Measurements from ENCODE around the gene TMEM187.

Gene TMEM187

DNA sequence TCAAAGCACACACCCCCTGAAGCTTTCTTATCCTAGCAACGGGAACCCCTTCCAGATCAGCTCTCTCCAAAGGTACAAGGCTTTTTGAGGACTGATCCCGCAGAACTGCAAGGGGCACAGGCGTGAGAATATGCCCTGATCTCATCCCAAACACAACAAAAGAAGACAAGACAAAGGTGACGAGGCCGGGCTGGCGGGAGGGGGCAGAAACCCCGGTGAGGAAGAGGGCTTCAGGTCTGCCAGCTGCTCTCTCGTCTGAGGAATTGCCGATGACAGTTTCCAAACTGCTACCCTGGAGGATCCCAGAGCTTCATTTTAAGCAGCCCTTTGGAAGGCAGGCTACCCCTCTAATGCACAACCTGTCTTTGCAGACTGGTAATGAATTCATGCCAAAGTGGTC is 4.3 kb upstream of the TMEM187 start:
- no peak overlapping the region for H3K4me3 ChIP-seq (ENCODE audit: low read length)
- DNase-seq (ENCODE audit: low read depth) = no peak
- TF ChIP-seq, protein P1, sequence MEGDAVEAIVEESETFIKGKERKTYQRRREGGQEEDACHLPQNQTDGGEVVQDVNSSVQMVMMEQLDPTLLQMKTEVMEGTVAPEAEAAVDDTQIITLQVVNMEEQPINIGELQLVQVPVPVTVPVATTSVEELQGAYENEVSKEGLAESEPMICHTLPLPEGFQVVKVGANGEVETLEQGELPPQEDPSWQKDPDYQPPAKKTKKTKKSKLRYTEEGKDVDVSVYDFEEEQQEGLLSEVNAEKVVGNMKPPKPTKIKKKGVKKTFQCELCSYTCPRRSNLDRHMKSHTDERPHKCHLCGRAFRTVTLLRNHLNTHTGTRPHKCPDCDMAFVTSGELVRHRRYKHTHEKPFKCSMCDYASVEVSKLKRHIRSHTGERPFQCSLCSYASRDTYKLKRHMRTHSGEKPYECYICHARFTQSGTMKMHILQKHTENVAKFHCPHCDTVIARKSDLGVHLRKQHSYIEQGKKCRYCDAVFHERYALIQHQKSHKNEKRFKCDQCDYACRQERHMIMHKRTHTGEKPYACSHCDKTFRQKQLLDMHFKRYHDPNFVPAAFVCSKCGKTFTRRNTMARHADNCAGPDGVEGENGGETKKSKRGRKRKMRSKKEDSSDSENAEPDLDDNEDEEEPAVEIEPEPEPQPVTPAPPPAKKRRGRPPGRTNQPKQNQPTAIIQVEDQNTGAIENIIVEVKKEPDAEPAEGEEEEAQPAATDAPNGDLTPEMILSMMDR (IDR thresholded peaks at IDR 0.05; ENCODE audit: insufficient read depth, low read depth, low read length, missing control alignments) = no peak

DNA sequence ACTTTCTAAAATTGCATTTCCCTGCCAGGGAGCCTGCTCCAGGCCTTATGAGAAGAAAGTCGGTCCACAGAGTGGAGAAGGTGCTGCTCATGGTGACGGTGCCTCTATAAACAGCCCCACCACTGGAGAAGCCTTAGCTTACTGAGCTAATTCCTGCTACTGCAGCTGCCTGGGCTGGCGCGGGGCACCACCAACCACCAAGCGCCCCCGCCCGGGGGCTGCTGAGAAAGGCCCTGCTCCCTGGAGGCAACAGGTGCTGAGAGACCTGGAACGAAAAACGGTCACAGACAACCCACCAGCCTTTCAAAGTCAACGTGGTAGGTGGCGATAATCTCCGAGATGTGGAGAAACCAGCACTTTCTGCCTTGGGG is 3.8 kb upstream of the TMEM187 start:
- peak overlapping the region; percentile 77 for H3K4me3 ChIP-seq (ENCODE audit: low read length)
- DNase-seq (ENCODE audit: low read depth) = peak; percentile 13
- TF ChIP-seq, protein P1 (IDR thresholded peaks at IDR 0.05; ENCODE audit: insufficient read depth, low read depth, low read length, missing control alignments) = no peak

DNA sequence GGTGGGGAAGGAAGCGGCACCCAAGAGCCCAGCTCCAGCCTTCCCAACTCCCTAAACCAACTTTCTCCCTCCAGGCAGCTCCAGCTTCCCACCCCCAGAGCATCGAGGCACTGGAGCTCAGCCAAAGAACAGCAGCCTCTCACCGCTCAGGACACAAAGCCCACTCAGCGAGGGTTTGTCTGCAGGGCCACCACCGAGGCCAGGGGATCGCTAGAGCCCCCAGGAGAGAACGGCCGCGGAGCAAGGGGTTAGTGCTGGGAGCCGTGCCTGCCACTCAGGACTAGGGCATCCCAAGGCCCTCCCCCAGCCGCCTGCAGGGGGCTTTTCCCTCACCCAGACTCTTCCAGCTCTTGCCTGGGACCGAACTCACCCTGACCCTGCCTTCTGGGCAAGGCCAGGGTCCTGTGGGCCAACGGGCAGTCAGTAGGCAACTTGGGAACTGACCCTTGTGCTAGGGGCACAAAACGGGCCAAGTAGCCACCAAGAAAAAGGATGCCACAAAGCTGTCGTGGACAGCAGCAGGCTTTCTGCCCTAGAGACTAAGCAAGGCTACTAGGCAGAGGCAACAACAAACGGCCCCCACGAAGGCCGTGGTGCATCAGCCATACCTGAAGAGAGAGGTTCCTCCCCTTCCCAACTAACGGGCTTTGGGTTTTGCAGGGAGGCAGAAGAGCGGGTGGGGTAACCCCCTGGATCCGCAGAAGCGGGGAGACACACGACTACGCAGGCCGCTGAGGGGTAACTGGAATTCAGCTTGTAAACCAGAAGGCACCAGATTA is 3.2 kb upstream of the TMEM187 start:
- peak overlapping the region; percentile 77 for H3K4me3 ChIP-seq (ENCODE audit: low read length)
- DNase-seq (ENCODE audit: low read depth) = no peak
- TF ChIP-seq, protein P1 (IDR thresholded peaks at IDR 0.05; ENCODE audit: insufficient read depth, low read depth, low read length, missing control alignments) = no peak

DNA sequence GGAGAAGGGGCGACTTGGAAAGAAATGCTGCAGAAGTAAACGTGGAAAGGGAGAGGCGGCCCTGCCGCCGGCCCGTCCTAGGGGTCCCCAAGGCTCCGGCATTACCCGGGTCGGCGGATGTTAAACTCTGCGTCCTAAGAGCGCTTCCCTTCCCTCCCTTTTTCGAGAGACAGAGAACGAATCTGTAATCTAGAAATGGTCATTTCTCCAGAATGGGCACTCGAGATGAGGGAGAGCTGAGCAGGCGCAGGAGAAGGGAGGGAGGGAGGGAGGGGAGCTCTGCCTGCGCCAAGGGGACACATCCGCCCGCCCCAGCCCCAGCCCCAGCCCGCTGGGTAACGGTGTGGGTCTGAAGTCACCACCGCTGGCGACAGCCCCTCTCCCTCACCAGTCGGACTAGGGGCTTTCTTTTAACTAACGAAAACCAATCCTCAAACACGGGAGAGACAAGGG is 2.6 kb upstream of the TMEM187 start:
- peak overlapping the region; percentile 77 for H3K4me3 ChIP-seq (ENCODE audit: low read length)
- DNase-seq (ENCODE audit: low read depth) = no peak
- TF ChIP-seq, protein P1 (IDR thresholded peaks at IDR 0.05; ENCODE audit: insufficient read depth, low read depth, low read length, missing control alignments) = no peak

DNA sequence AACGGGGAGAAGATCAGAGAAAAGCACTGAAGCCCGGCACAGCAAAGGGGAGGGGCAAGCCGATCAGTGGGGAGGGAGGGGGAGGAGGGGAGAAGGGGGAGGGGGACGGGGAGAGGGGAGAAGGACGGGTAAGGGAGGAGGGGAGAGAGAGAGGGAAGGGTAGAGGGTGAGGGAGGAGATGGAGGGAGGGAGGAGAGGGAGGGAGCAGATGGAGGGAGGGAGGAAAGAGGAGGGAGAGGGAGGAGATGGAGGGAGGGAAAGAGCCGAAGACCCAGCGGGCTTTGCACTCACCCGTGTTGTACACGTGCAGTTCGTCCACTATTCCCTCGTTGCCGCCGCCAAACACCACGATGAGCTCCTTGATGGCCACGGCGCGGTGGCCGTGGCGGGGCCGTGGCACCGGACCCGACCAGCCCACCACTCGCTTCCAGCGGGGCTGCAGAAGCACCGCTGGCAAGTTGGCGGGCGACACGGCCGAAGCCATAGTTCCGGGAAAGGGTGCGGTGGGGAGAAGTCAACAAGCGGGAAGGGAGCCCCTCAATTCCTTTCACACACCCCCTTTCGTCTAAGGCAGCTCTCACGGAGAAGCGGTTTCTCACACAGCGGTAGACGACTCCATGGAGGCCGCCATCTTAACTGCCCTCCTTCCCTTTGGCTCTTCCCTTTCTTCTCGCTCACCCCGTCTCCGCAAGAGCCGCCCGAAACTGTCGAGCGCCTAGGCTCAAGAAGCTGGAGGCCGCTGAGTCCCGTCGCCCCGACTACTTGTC is 2.0 kb upstream of the TMEM187 start:
- peak overlapping the region; percentile 77 for H3K4me3 ChIP-seq (ENCODE audit: low read length)
- DNase-seq (ENCODE audit: low read depth) = peak; percentile 14
- TF ChIP-seq, protein P1 (IDR thresholded peaks at IDR 0.05; ENCODE audit: insufficient read depth, low read depth, low read length, missing control alignments) = no peak

DNA sequence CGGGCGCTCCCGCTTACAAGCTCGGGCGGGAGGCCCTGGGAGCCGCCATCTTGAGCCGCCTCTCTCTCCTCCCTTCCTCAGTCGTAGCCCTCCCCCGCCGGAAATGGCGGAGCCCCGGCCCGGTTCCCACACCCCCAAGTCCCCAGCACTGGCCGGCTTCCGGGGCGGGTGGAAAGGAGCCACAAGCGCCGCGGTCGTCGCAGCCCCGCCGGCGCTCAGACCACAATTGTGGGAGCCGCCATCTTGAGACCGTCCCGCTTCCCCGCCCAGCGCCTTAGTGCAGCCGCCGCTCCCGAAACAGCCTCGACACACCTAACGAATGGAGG is 1.5 kb upstream of the TMEM187 start:
- peak; percentile 89 for DNase-seq (ENCODE audit: low read depth)
- TF ChIP-seq, protein P1 (IDR thresholded peaks at IDR 0.05; ENCODE audit: insufficient read depth, low read depth, low read length, missing control alignments) = no peak
- H3K4me3 ChIP-seq (ENCODE audit: low read length) = peak overlapping the region; percentile 77

Measured in epithelial cell of esophagus (primary cell).